ENCODE results near the gene ANKRD16. TPM values are rescaled to one million over a fixed set of nuclear protein-coding genes. Genes with fewer than 3 reads are reported as not detected.

ANKRD16 gene
- total RNA-seq, 1 experiment from 2014 or later: 6.9 TPM

- H3K9me3 ChIP-seq (ENCODE audit: control insufficient read depth, insufficient read depth, low read depth, low read length): no peaks in the 10 kb centered on the region
- POLR2A ChIA-PET: no interaction called here
- no TSS peak for BruUV-seq (replicated peaks)
- CTCF ChIA-PET: no interaction called here
- DNase-seq (ENCODE audit: low read depth, low spot score): no peak
- no peaks in the 10 kb centered on the region for H3K36me3 ChIP-seq (ENCODE audit: control insufficient read depth, insufficient read depth, low read length)
- no peak overlapping the region for H3K27ac ChIP-seq (ENCODE audit: low read length)
- H3K27me3 ChIP-seq (ENCODE audit: control insufficient read depth, insufficient read depth, low read length): no peaks in the 10 kb centered on the region
- TF ChIP-seq SIN3A (IDR thresholded peaks at IDR 0.05; ENCODE audit: borderline replicate concordance, insufficient read depth, low read depth, low read length): no peak
- no peak for TF ChIP-seq CTCF (IDR thresholded peaks at IDR 0.05)
- TF ChIP-seq REST (IDR thresholded peaks at IDR 0.05; ENCODE audit: insufficient read depth in 1 of 2, low read depth in 2 of 2, low read length in 1 of 2): no peak
- intact Hi-C loops (cut with micrococcal nuclease; ENCODE audit: unreplicated experiment) (no loop called here), in situ Hi-C loops (cut with HindIII; ENCODE audit: low pct_unique_long_range_greater_than_20kb, low sequenced_read_pairs) (no loop called here)
- H3K4me3 ChIP-seq (ENCODE audit: low read depth in 2 of 2, low read length in 2 of 2): no peak overlapping the region
- no peaks in the 10 kb centered on the region for H3K4me1 ChIP-seq (ENCODE audit: control insufficient read depth, insufficient read depth, low read length)
- no peak for ATAC-seq
Observed at GRCh38 chr10:5903563-5903962, 13.9 kb upstream of the ANKRD16 start.

DNA sequence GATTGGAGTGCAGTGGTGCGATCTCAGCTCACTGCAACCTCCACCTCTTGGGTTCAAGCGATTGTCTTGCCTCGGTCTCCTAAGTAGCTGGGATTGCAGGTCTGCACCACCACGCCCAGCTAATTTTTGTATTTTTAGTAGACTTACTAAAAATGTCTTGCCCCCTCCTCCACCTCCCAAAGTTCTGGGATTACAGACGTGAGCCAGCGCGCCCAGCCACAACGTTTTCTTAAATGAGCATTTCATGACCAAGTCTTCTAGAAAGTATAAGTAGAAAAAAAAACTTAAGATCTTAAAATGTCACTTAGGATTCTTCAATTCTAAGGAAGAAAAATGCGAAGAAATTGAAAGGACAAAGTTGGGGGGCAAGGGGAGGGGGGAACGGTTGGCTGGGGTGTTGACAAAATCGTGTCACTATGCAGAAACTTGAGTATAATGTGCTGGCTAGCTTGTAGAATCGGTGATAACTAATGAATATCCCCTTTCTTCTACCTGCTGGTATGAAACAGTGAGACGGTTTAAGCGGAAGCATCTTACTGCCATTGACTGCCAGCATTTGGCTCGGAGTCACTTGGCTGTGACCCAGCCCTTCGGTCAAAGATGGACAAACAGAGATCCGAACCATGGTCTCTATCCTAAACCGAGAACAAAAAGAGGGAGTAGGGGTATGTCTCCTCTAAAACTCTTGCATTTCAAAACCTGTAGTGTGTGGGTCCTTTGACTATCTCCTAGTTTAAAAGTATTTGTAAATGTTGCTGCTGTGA is 13.0 kb upstream of the ANKRD16 start:
- POLR2A ChIA-PET: no interaction called here
- H3K36me3 ChIP-seq (ENCODE audit: control insufficient read depth, insufficient read depth, low read length): no peaks in the 10 kb centered on the region
- intact Hi-C loops (cut with micrococcal nuclease; ENCODE audit: unreplicated experiment) (no loop called here), in situ Hi-C loops (cut with HindIII; ENCODE audit: low pct_unique_long_range_greater_than_20kb, low sequenced_read_pairs) (no loop called here)
- H3K4me1 ChIP-seq (ENCODE audit: control insufficient read depth, insufficient read depth, low read length): no peaks in the 10 kb centered on the region
- no peaks in the 10 kb centered on the region for H3K27me3 ChIP-seq (ENCODE audit: control insufficient read depth, insufficient read depth, low read length)
- no peak for DNase-seq (ENCODE audit: low read depth, low spot score)
- TF ChIP-seq CTCF (IDR thresholded peaks at IDR 0.05) (no peak), REST (IDR thresholded peaks at IDR 0.05; ENCODE audit: insufficient read depth in 1 of 2, low read depth in 2 of 2, low read length in 1 of 2) (no peak), SIN3A (IDR thresholded peaks at IDR 0.05; ENCODE audit: borderline replicate concordance, insufficient read depth, low read depth, low read length) (no peak), TCF7L2 (IDR thresholded peaks at IDR 0.05; ENCODE audit: low read depth, low read length) (no peak), POLR2AphosphoS5 (IDR thresholded peaks at IDR 0.05; ENCODE audit: low read depth, low read length) (no peak)
- no peak for ATAC-seq
- no TSS peak for BruUV-seq (replicated peaks)
- CTCF ChIA-PET: no interaction called here
- no peaks in the 10 kb centered on the region for H3K9me3 ChIP-seq (ENCODE audit: control insufficient read depth, insufficient read depth, low read depth, low read length)
- H3K4me3 ChIP-seq (ENCODE audit: low read depth in 2 of 2, low read length in 2 of 2): no peak overlapping the region
- H3K27ac ChIP-seq (ENCODE audit: low read length): no peak overlapping the region

All from Panc1 (cell line).